CD4-positive, alpha-beta memory T cell (primary cell): ENCODE measurements around the gene MAPK11. TPM values are rescaled to one million over a fixed set of nuclear protein-coding genes. Genes with fewer than 3 reads are reported as not detected.

Experiments
- CTCF ChIA-PET: fragments of 350-600 bp; sonication (Branson Sonifier 250); formaldehyde crosslinking; loops from one replicate; lab custom pipeline; 2021; ENCODE audit warnings: inconsistent platforms; ENCODE audit not compliant: partially characterized antibody; lab: Charles Lee
- POLR2A ChIA-PET: fragments of 350-600 bp; sonication (Branson Sonifier 250); formaldehyde crosslinking; loops from one replicate; lab custom pipeline; 2021; ENCODE audit not compliant: partially characterized antibody; lab: Charles Lee
- DNase-seq, 5 donors: peaks; one replicate each; pipeline versions ENCODE4 v3.0.0 to v3.0.0-alpha.2; 2020 to 2022; ENCODE audit warnings: mixed read lengths in 1 of 5
- H3K27ac ChIP-seq: one replicate; pipeline ENCODE4 v1.7.0; 2013; ENCODE audit warnings: low read depth, low read length
- H3K27me3 ChIP-seq: 2 replicates; pipeline ENCODE4 v1.7.0; 2013; ENCODE audit warnings: mild to moderate bottlenecking, low read length, moderate library complexity; ENCODE audit not compliant: insufficient read depth
- H3K36me3 ChIP-seq: 2 replicates; pipeline ENCODE4 v1.7.0; 2013; ENCODE audit warnings: mild to moderate bottlenecking, low read length, moderate library complexity; ENCODE audit not compliant: insufficient read depth
- H3K4me1 ChIP-seq: 2 replicates; pipeline ENCODE4 v1.7.0; 2013; ENCODE audit warnings: mild to moderate bottlenecking, low read length, moderate library complexity; ENCODE audit not compliant: insufficient read depth
- H3K4me3 ChIP-seq, 2 donors: one replicate each; pipeline ENCODE4 v1.7.0; 2013; ENCODE audit warnings: low read length in 2 of 2, mild to moderate bottlenecking in 1 of 2
- H3K9me3 ChIP-seq, 2 donors: one replicate each; pipeline ENCODE4 v1.7.0; 2013; ENCODE audit warnings: low read length in 2 of 2, control low read depth in 1 of 2; ENCODE audit not compliant: control insufficient read depth in 1 of 2
- H3K27ac Mint-ChIP-seq, 7 donors: one replicate each; pipeline ENCODE4 v1.8.0; 2020 to 2021; ENCODE audit warnings: mixed read lengths in 7 of 7, mild to moderate bottlenecking in 6 of 7, inconsistent platforms in 3 of 7, moderate library complexity in 3 of 7
- H3K27me3 Mint-ChIP-seq, 2 donors: one replicate each; pipeline ENCODE4 v1.8.0; 2020 to 2021; ENCODE audit warnings: mixed read lengths in 2 of 2
- H3K36me3 Mint-ChIP-seq, 2 donors: one replicate each; pipeline ENCODE4 v1.8.0; 2020 to 2021; ENCODE audit warnings: mixed read lengths in 2 of 2, inconsistent platforms in 1 of 2, mild to moderate bottlenecking in 1 of 2
- H3K4me1 Mint-ChIP-seq, 4 donors: one replicate each; pipeline ENCODE4 v1.8.0; 2020 to 2021; ENCODE audit warnings: mixed read lengths in 4 of 4, mild to moderate bottlenecking in 1 of 4
- H3K4me3 Mint-ChIP-seq, 8 donors: one replicate each; pipeline ENCODE4 v1.8.0; 2020 to 2021; ENCODE audit warnings: mixed read lengths in 8 of 8, mild to moderate bottlenecking in 7 of 8, moderate library complexity in 6 of 8, inconsistent platforms in 3 of 8
- H3K9me3 Mint-ChIP-seq, 8 donors: one replicate each; pipeline ENCODE4 v1.8.0; 2020 to 2021; ENCODE audit warnings: mixed read lengths in 8 of 8, mild to moderate bottlenecking in 5 of 8, inconsistent platforms in 3 of 8, moderate library complexity in 1 of 8
- intact Hi-C: fragments of 100-400 bp; cut with micrococcal nuclease; formaldehyde crosslinking; loops from one replicate; pipeline ENCODE4 v1.15.1; 2023
- polyA plus RNA-seq, 2 donors: library from polyadenylated mRNA; unstranded; fragments of 300-500 nt; fragmentation: Illumina TruSeq; gene quantifications; one replicate each; pipeline ENCODE4 v1.2.3, GENCODE V29; 2021
- total RNA-seq, 2 experiments: library from RNA; stranded (reverse); gene quantifications; one replicate each; pipeline ENCODE4 v1.2.3, GENCODE V29; 2021

Gene MAPK11
- total and polyA plus RNA-seq, 4 experiments from 2014 or later = 0.10 to 1.7 (median 1.1) TPM

DNA sequence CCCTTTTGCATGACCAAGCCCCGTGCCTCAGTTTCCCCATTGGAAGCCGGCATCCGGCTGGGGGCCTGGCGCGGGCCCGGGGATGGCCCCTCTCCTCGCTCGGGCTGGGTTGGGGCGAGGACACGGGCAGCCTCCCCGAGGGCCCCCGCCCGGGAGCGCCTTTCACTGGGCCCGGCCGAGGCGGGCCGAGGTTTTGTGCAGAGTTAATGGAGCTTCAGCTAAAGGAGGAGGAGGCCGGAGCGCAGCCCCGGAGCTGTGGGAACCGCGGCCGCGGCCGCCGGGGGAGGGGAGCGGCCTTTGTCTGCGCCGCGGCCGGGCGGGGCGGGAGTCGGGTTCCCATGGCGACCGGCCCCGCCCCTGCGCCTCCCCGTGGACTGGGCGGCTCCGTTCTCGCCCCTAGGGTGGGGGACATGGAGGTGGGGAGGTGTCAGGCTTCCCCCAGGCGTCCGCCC is 1.4 kb upstream of the MAPK11 start:
- H3K27ac Mint-ChIP-seq = peak overlapping the region in 1 of 7 donors; percentile 61
- POLR2A ChIA-PET = interaction anchor here (0.6 to 4.6 kb wide), 6 partner anchors 20 to 348 kb away, joined by 3 to 26 read pairs (median 4); partner anchors contain the start of genes HDAC10 and TUBGCP6
- DNase-seq = peak in 3 of 5 donors; percentile 35 to 50 (median 42)
- peak overlapping the region in 2 of 8 donors; percentile 51 to 72 for H3K4me3 Mint-ChIP-seq
- H3K27ac ChIP-seq = no peak overlapping the region
- no peaks in the 10 kb centered on the region for H3K9me3 ChIP-seq
- H3K36me3 Mint-ChIP-seq = no peaks in the 10 kb centered on the region
- CTCF ChIA-PET = interaction anchor here (1.1 to 2.5 kb wide), 4 partner anchors 19 to 56 kb away, joined by 3 to 11 read pairs (median 6); partner anchors contain the start of genes DENND6B and HDAC10
- H3K27me3 ChIP-seq = no peaks in the 10 kb centered on the region
- H3K4me1 Mint-ChIP-seq = peaks cover 1 to 24% (median 10%) of the 10 kb centered on the region in 4 donors
- H3K9me3 Mint-ChIP-seq = no peaks in the 10 kb centered on the region
- peaks cover 30% of the 10 kb centered on the region for H3K4me1 ChIP-seq
- no peaks in the 10 kb centered on the region for H3K36me3 ChIP-seq
- intact Hi-C loops = loop anchor here (2.0 to 5.0 kb wide), 4 partner anchors 27 to 349 kb away; partner anchors contain the start of genes DENND6B and TUBGCP6
- H3K27me3 Mint-ChIP-seq = no peaks in the 10 kb centered on the region
- H3K4me3 ChIP-seq = peak overlapping the region; percentile 12 to 64

- Histone ChIP-seq H3K4me1 (peaks cover 30% of the 10 kb centered on the region), H3K4me3 (peak overlapping the region; percentile 42 to 64), H3K27me3 (no peaks in the 10 kb centered on the region), H3K9me3 (no peaks in the 10 kb centered on the region), H3K36me3 (no peaks in the 10 kb centered on the region), H3K27ac (peak overlapping the region; percentile 33)
- DNase-seq = peak; percentile 70 to 78 (median 75)
- Mint-ChIP-seq H3K36me3 (no peaks in the 10 kb centered on the region), H3K27ac (peak overlapping the region in 4 of 7 donors; percentile 19 to 76 (median 70)), H3K9me3 (no peaks in the 10 kb centered on the region), H3K27me3 (no peaks in the 10 kb centered on the region), H3K4me3 (peak overlapping the region; percentile 61 to 83 (median 74)), H3K4me1 (peaks cover 1 to 24% (median 10%) of the 10 kb centered on the region in 4 donors)
- POLR2A ChIA-PET = interaction anchor here (1.1 to 4.6 kb wide), 4 partner anchors 20 to 351 kb away, joined by 4 to 26 read pairs (median 6); partner anchors contain the start of genes HDAC10 and TUBGCP6
- intact Hi-C loops = loop anchor here (1.0 to 5.0 kb wide), 5 partner anchors 19 to 350 kb away; partner anchors contain the start of genes DENND6B and TUBGCP6
- CTCF ChIA-PET = interaction anchor here (1.4 to 2.5 kb wide), 3 partner anchors 19 to 57 kb away, joined by 3 to 11 read pairs (median 10); partner anchors contain the start of genes DENND6B and HDAC10
Measured at GRCh38 chr22:50270666-50271394, 650 bp upstream of the MAPK11 start.

DNA sequence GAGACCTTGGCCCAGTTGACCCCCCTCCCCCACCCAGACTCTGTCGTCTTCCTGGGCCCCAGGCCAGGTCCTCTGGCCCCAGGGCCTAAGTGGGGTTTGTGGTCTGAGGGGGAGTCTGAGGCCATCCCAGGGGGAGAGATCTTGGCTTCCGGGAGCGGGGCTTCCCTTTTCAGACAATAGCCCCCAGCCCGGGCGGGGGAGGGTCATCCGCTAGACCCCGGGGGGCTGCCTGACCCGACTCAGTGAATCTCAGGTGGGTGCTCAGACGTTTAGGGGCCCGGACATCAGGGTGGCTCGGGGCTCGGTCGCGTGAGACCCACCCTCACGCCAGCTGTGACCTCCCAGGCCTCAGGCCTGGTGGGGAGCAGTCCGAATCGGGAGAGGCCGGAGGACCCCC is 609 bp downstream of the MAPK11 start:
- Mint-ChIP-seq H3K27ac (no peak overlapping the region), H3K9me3 (no peaks in the 10 kb centered on the region), H3K4me1 (peaks cover 1 to 24% (median 10%) of the 10 kb centered on the region in 4 donors), H3K36me3 (no peaks in the 10 kb centered on the region), H3K4me3 (peak overlapping the region in 7 of 8 donors; percentile 43 to 72 (median 64)), H3K27me3 (peaks cover 0 to 3% of the 10 kb centered on the region in 2 donors)
- Histone ChIP-seq H3K9me3 (no peaks in the 10 kb centered on the region), H3K36me3 (no peaks in the 10 kb centered on the region), H3K27ac (peak overlapping the region; percentile 9), H3K4me3 (no peak overlapping the region), H3K4me1 (peaks cover 30% of the 10 kb centered on the region), H3K27me3 (no peaks in the 10 kb centered on the region)
- ChIA-PET CTCF (no interaction called here), POLR2A (interaction anchor here (0.6 to 4.6 kb wide), 5 partner anchors 18 to 352 kb away, joined by 3 to 26 read pairs (median 4); partner anchors contain the start of genes HDAC10 and TUBGCP6)
- no peak for DNase-seq
- intact Hi-C loops = no loop called here

- H3K27ac Mint-ChIP-seq = peak overlapping the region in 1 of 7 donors; percentile 54
- H3K36me3 ChIP-seq = no peaks in the 10 kb centered on the region
- DNase-seq = no peak
- H3K9me3 Mint-ChIP-seq = no peaks in the 10 kb centered on the region
- H3K4me3 Mint-ChIP-seq = peak overlapping the region in 4 of 8 donors; percentile 25 to 57 (median 44)
- no peaks in the 10 kb centered on the region for H3K9me3 ChIP-seq
- H3K4me1 ChIP-seq = peaks cover 27% of the 10 kb centered on the region
- H3K36me3 Mint-ChIP-seq = no peaks in the 10 kb centered on the region
- H3K27me3 ChIP-seq = no peaks in the 10 kb centered on the region
- intact Hi-C loops = no loop called here
- H3K4me3 ChIP-seq = no peak overlapping the region
- ChIA-PET POLR2A (interaction anchor here (1.0 to 4.6 kb wide), 3 partner anchors 18 to 77 kb away, joined by 3 to 26 read pairs (median 5); partner anchors contain the start of genes HDAC10 and TUBGCP6), CTCF (interaction anchor here (3.0 kb wide), 1 partner anchor 16 kb away, joined by 19 read pairs; the partner anchor contains the start of gene HDAC10)
- no peak overlapping the region for H3K27ac ChIP-seq
- H3K27me3 Mint-ChIP-seq = peaks cover 0 to 3% of the 10 kb centered on the region in 2 donors
- peaks cover 1 to 18% (median 8%) of the 10 kb centered on the region in 4 donors for H3K4me1 Mint-ChIP-seq
Measured at GRCh38 chr22:50268655-50269113, 1.5 kb downstream of the MAPK11 start.

- peaks cover 27% of the 10 kb centered on the region for H3K4me1 ChIP-seq
- no peaks in the 10 kb centered on the region for H3K9me3 ChIP-seq
- H3K27me3 ChIP-seq = no peaks in the 10 kb centered on the region
- Mint-ChIP-seq H3K4me3 (peak overlapping the region in 3 of 8 donors; percentile 17 to 52 (median 39)), H3K4me1 (peaks cover 1 to 17% (median 8%) of the 10 kb centered on the region in 4 donors), H3K36me3 (no peaks in the 10 kb centered on the region), H3K9me3 (no peaks in the 10 kb centered on the region), H3K27ac (peak overlapping the region in 1 of 7 donors; percentile 54), H3K27me3 (peaks cover 0 to 5% of the 10 kb centered on the region in 2 donors)
- no peak overlapping the region for H3K4me3 ChIP-seq
- H3K36me3 ChIP-seq = no peaks in the 10 kb centered on the region
- CTCF ChIA-PET = interaction anchor here (3.0 kb wide), 1 partner anchor 15 kb away, joined by 19 read pairs; the partner anchor contains the start of gene HDAC10
- POLR2A ChIA-PET = interaction anchor here (1.2 to 4.6 kb wide), 3 partner anchors 17 to 27 kb away, joined by 3 to 26 read pairs (median 5); partner anchors contain the start of gene HDAC10
- DNase-seq = peak in 4 of 5 donors; percentile 31 to 65 (median 50)
- H3K27ac ChIP-seq = no peak overlapping the region
- intact Hi-C loops = no loop called here
Measured at GRCh38 chr22:50267591-50268390, 2.4 kb downstream of the MAPK11 start.

DNA sequence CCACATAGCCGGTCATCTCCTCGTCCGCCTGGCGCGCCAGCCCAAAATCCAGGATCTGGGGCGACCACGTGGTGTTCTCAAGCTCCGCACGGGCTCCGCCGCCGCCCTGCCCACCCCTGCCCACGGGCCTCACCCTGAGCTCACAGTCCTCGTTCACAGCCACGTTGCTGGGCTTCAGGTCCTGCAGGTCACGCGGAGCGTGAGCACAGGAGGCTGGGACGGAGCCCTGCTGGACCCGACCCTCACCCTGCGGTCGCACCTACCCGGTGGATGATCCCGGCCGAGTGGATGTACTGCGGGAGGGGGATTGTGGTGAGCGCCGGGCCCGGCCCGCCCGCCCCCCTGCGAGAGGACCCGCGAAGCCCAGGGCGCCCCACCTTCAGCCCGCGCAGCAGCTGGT is 3.2 kb downstream of the MAPK11 start:
- no peaks in the 10 kb centered on the region for H3K27me3 ChIP-seq
- peaks cover 1 to 23% (median 12%) of the 10 kb centered on the region in 4 donors for H3K4me1 Mint-ChIP-seq
- H3K9me3 ChIP-seq = no peaks in the 10 kb centered on the region
- no peaks in the 10 kb centered on the region for H3K36me3 ChIP-seq
- H3K4me3 Mint-ChIP-seq = no peak overlapping the region
- POLR2A ChIA-PET = interaction anchor here (1.1 to 4.6 kb wide), 3 partner anchors 16 to 26 kb away, joined by 4 to 26 read pairs (median 5); partner anchors contain the start of gene HDAC10
- H3K4me1 ChIP-seq = peaks cover 31% of the 10 kb centered on the region
- peaks cover 4 to 13% of the 10 kb centered on the region in 2 donors for H3K27me3 Mint-ChIP-seq
- no peak overlapping the region for H3K27ac Mint-ChIP-seq
- CTCF ChIA-PET = interaction anchor here (1.3 to 3.0 kb wide), 2 partner anchors 15 to 75 kb away, joined by 5 to 19 read pairs; partner anchors contain the start of gene HDAC10
- intact Hi-C loops = no loop called here
- H3K36me3 Mint-ChIP-seq = no peaks in the 10 kb centered on the region
- no peaks in the 10 kb centered on the region for H3K9me3 Mint-ChIP-seq
- H3K4me3 ChIP-seq = no peak overlapping the region
- H3K27ac ChIP-seq = no peak overlapping the region
- no peak for DNase-seq
